H9 (cell line): ENCODE data around the gene CXCL14. TPM values are rescaled to one million over a fixed set of nuclear protein-coding genes. Genes with fewer than 3 reads are reported as not detected.

Experiments
- DNase-seq: peaks from one replicate; pipeline ENCODE4 v3.0.0-alpha.2; 2017
- H2AFZ ChIP-seq: one replicate; pipeline ENCODE4 v1.6.1; 2013; ENCODE audit warnings: mild to moderate bottlenecking, low read length, control low read depth, moderate library complexity
- H2AK5ac ChIP-seq: 2 replicates; pipeline ENCODE4 v1.6.1; 2013; ENCODE audit warnings: low read length, control low read depth, mixed read lengths; ENCODE audit not compliant: insufficient read length
- H2BK120ac ChIP-seq: one replicate; pipeline ENCODE4 v1.6.1; 2013; ENCODE audit warnings: low read depth, mild to moderate bottlenecking, low read length, control low read depth, inconsistent platforms; ENCODE audit not compliant: poor library complexity, severe bottlenecking
- H2BK12ac ChIP-seq: 2 replicates; pipeline ENCODE4 v1.6.1; 2013; ENCODE audit warnings: low read length, control low read depth, mixed read lengths, low read depth; ENCODE audit not compliant: insufficient read length
- H2BK15ac ChIP-seq: 2 replicates; pipeline ENCODE4 v1.6.1; 2013; ENCODE audit warnings: low read depth, low read length, control low read depth
- H2BK20ac ChIP-seq: one replicate; pipeline ENCODE4 v1.6.1; 2013; ENCODE audit warnings: low read depth, mild to moderate bottlenecking, low read length, control low read depth, inconsistent platforms; ENCODE audit not compliant: poor library complexity, severe bottlenecking
- H2BK5ac ChIP-seq: 2 replicates; pipeline ENCODE4 v1.6.1; 2013; ENCODE audit warnings: low read length, control low read depth, mixed read lengths; ENCODE audit not compliant: insufficient read length
- H3K14ac ChIP-seq: 2 replicates; pipeline ENCODE4 v1.6.1; 2013; ENCODE audit warnings: low read length, control low read depth; ENCODE audit not compliant: insufficient read depth
- H3K18ac ChIP-seq: 2 replicates; pipeline ENCODE4 v1.6.1; 2013; ENCODE audit warnings: low read depth, mild to moderate bottlenecking, mixed read lengths, low read length, control low read depth; ENCODE audit not compliant: insufficient read length
- H3K23ac ChIP-seq: 2 replicates; pipeline ENCODE4 v1.6.1; 2013; ENCODE audit warnings: low read length, control low read depth, mixed read lengths, low read depth; ENCODE audit not compliant: insufficient read length
- H3K23me2 ChIP-seq: 2 replicates; pipeline ENCODE4 v1.6.1; 2013; ENCODE audit warnings: low read depth, mild to moderate bottlenecking, mixed read lengths, low read length, control low read depth; ENCODE audit not compliant: insufficient read length, poor library complexity, severe bottlenecking
- H3K27ac ChIP-seq: 2 replicates; pipeline ENCODE4 v1.5.1; 2013; ENCODE audit warnings: low read length, control low read depth, mixed read lengths, low read depth; ENCODE audit not compliant: insufficient read length
- H3K27me3 ChIP-seq: 2 replicates; pipeline ENCODE4 v1.6.1; 2013; ENCODE audit warnings: low read length, control low read depth, inconsistent platforms; ENCODE audit not compliant: insufficient read depth
- H3K4ac ChIP-seq: 2 replicates; pipeline ENCODE4 v1.6.1; 2013; ENCODE audit warnings: low read depth, mild to moderate bottlenecking, control low read depth, inconsistent platforms, low read length, moderate library complexity
- H3K4me1 ChIP-seq: 2 replicates; pipeline ENCODE4 v1.6.1; 2013; ENCODE audit warnings: low read length, control low read depth, inconsistent platforms; ENCODE audit not compliant: insufficient read depth
- H3K4me2 ChIP-seq: 2 replicates; pipeline ENCODE4 v1.6.1; 2013; ENCODE audit warnings: low read length, control low read depth, mixed read lengths; ENCODE audit not compliant: insufficient read length, insufficient read depth
- H3K56ac ChIP-seq: 2 replicates; pipeline ENCODE4 v1.6.1; 2013; ENCODE audit warnings: low read depth, mild to moderate bottlenecking, mixed read lengths, low read length, control low read depth; ENCODE audit not compliant: insufficient read length
- H3K79me1 ChIP-seq: 2 replicates; pipeline ENCODE4 v1.6.1; 2013; ENCODE audit warnings: low read depth, mild to moderate bottlenecking, moderate library complexity, low read length, control low read depth, inconsistent platforms; ENCODE audit not compliant: insufficient read depth, poor library complexity, severe bottlenecking
- H3K79me2 ChIP-seq: 2 replicates; pipeline ENCODE4 v1.6.1; 2013; ENCODE audit warnings: low read length, control low read depth, inconsistent platforms; ENCODE audit not compliant: insufficient read depth
- H3K9ac ChIP-seq: 2 replicates; pipeline ENCODE4 v1.6.1; 2013; ENCODE audit warnings: low read length, control low read depth, mixed read lengths; ENCODE audit not compliant: insufficient read length; ENCODE audit errors: extremely low read depth
- H3K9me3 ChIP-seq: one replicate; pipeline ENCODE4 v1.6.1; 2013; ENCODE audit warnings: low read depth, low read length, inconsistent platforms; ENCODE audit not compliant: control insufficient read depth
- H3T11ph ChIP-seq: one replicate; pipeline ENCODE4 v1.6.1; 2013; ENCODE audit warnings: mild to moderate bottlenecking, low read length, control low read depth, inconsistent platforms
- H4K20me1 ChIP-seq: one replicate; pipeline ENCODE4 v1.6.1; 2013; ENCODE audit not compliant: control insufficient read depth, insufficient read length, insufficient read depth
- H4K5ac ChIP-seq: 2 replicates; pipeline ENCODE4 v1.6.1; 2013; ENCODE audit warnings: low read depth, mild to moderate bottlenecking, mixed read lengths, low read length, control low read depth; ENCODE audit not compliant: insufficient read length
- H4K8ac ChIP-seq: replicated peaks from 2 replicates; pipeline ENCODE4 v1.6.1; 2013; ENCODE audit warnings: low read length, control low read depth, mixed read lengths, low read depth; ENCODE audit not compliant: insufficient read length
- H4K91ac ChIP-seq: 2 replicates; pipeline ENCODE4 v1.6.1; 2013; ENCODE audit warnings: low read depth, mild to moderate bottlenecking, moderate library complexity, mixed read lengths, low read length, control low read depth; ENCODE audit not compliant: insufficient read length
- H3K27ac Mint-ChIP-seq, 3 experiments: 2 replicates in 2 of 3; 3 replicates in 1 of 3; pipeline ENCODE4 v1.8.0; 2020 to 2021; ENCODE audit warnings: mixed read lengths in 3 of 3, mild to moderate bottlenecking in 1 of 3, moderate library complexity in 1 of 3
- H3K27me3 Mint-ChIP-seq: 2 replicates; pipeline ENCODE4 v1.8.0; 2021; ENCODE audit warnings: low read depth, mild to moderate bottlenecking, moderate library complexity, mixed read lengths
- H3K36me3 Mint-ChIP-seq, 3 experiments: 2 replicates in 2 of 3; 3 replicates in 1 of 3; pipeline ENCODE4 v1.8.0; 2020 to 2021; ENCODE audit warnings: low read depth in 3 of 3, mixed read lengths in 3 of 3; ENCODE audit not compliant: insufficient read depth in 1 of 3
- H3K4me1 Mint-ChIP-seq, 2 experiments: 2 replicates each; pipeline ENCODE4 v1.8.0; 2020; ENCODE audit warnings: mixed read lengths in 2 of 2
- H3K4me3 Mint-ChIP-seq, 2 experiments: 2 replicates in 1 of 2; 3 replicates in 1 of 2; pipeline ENCODE4 v1.8.0; 2020 to 2021; ENCODE audit warnings: mild to moderate bottlenecking in 2 of 2, mixed read lengths in 2 of 2, moderate library complexity in 1 of 2
- H3K9me3 Mint-ChIP-seq, 2 experiments: 2 replicates in 1 of 2; 3 replicates in 1 of 2; pipeline ENCODE4 v1.8.0; 2020; ENCODE audit warnings: mild to moderate bottlenecking in 2 of 2, mixed read lengths in 2 of 2, moderate library complexity in 1 of 2
- WGBS: extraction: QIAGEN DNeasy Blood & Tissue Kit; methylation state at CpG from one replicate; pipeline ENCODE4 v1.1.7; 2013; ENCODE audit warnings: missing lambda C conversion rate, low lambda C conversion rate, mixed read lengths; ENCODE audit not compliant: insufficient read length; ENCODE audit errors: extremely low coverage; 5-methylcytosine and 5-hydroxymethylcytosine counted together
- total RNA-seq: library from RNA; stranded (reverse); gene quantifications from 2 replicates; pipeline ENCODE4 v1.2.1, GENCODE V29; 2021
- TF ChIP-seq, protein P1 (sequence below): fragments of 200-600 bp; sonication (generic); conservative IDR thresholded peaks from 3 replicates; pipeline ENCODE4 v1.8.0; 2021; ENCODE audit warnings: antibody characterized with exemption, mild to moderate bottlenecking

CXCL14 gene
- total RNA-seq, 1 experiment from 2014 or later: 1.1 TPM

DNA sequence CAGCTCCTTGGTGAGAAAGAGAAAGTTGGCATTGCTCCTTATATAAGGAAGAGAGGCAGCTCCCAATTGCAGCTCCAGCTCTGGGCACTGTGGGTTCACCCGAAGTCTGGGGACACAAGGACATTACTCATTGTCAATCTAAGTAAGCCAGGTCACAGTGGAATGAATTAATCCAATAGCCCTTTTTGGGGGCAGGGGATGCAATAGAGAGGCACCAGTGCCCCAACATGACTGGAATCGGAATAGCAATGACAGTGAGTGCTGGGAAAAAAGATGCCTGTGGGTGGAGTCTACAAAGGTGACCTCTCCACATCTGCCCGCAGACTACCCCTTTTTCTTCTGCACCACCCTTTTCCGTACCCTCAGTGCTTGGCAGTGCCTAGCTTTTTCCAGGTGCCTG is 31.9 kb downstream of the CXCL14 start:
- no peak overlapping the region for H3K27ac Mint-ChIP-seq
- Histone ChIP-seq H4K8ac (no peak overlapping the region), H2BK5ac (no peak overlapping the region), H2BK12ac (no peak overlapping the region), H3K14ac (no peak overlapping the region), H3K4ac (no peak overlapping the region), H3K56ac (no peak overlapping the region), H2AFZ (no peak overlapping the region), H4K20me1 (no peaks in the 10 kb centered on the region), H3K9ac (no peak overlapping the region), H3K27me3 (peaks cover 90% of the 10 kb centered on the region), H2BK20ac (no peak overlapping the region), H3K4me1 (no peaks in the 10 kb centered on the region), H3K79me1 (no peaks in the 10 kb centered on the region), H4K91ac (no peak overlapping the region), H3T11ph (no peak overlapping the region), H3K79me2 (no peaks in the 10 kb centered on the region), H2AK5ac (no peak overlapping the region), H2BK120ac (no peak overlapping the region), H2BK15ac (no peak overlapping the region), H4K5ac (no peak overlapping the region), H3K27ac (no peak overlapping the region), H3K18ac (no peak overlapping the region), H3K23ac (no peak overlapping the region), H3K4me2 (no peak overlapping the region), H3K9me3 (no peaks in the 10 kb centered on the region), H3K23me2 (peaks cover 6% of the 10 kb centered on the region)
- peaks cover 0 to 6% of the 10 kb centered on the region in 2 experiments; a peak in 3 of 5 replicates for H3K9me3 Mint-ChIP-seq
- H3K4me3 Mint-ChIP-seq: no peak overlapping the region
- no peak for DNase-seq
- WGBS: no CpG with 5 or more reads among the region's 4 CpGs
- no peaks in the 10 kb centered on the region for H3K36me3 Mint-ChIP-seq
- peaks cover 99% of the 10 kb centered on the region for H3K27me3 Mint-ChIP-seq
- H3K4me1 Mint-ChIP-seq: peaks cover 34 to 51% of the 10 kb centered on the region in 2 experiments
- TF ChIP-seq, protein P1, sequence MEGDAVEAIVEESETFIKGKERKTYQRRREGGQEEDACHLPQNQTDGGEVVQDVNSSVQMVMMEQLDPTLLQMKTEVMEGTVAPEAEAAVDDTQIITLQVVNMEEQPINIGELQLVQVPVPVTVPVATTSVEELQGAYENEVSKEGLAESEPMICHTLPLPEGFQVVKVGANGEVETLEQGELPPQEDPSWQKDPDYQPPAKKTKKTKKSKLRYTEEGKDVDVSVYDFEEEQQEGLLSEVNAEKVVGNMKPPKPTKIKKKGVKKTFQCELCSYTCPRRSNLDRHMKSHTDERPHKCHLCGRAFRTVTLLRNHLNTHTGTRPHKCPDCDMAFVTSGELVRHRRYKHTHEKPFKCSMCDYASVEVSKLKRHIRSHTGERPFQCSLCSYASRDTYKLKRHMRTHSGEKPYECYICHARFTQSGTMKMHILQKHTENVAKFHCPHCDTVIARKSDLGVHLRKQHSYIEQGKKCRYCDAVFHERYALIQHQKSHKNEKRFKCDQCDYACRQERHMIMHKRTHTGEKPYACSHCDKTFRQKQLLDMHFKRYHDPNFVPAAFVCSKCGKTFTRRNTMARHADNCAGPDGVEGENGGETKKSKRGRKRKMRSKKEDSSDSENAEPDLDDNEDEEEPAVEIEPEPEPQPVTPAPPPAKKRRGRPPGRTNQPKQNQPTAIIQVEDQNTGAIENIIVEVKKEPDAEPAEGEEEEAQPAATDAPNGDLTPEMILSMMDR: no peak
